GM12878 (cell line): ENCODE data around the gene CCDC83. TPM values are rescaled to one million over a fixed set of nuclear protein-coding genes. Genes with fewer than 3 reads are reported as not detected.

ENCODE experiments used
- ATAC-seq: fragments of 200-7000 bp; cut with Tn5 transposase; 3 replicates; pipeline ENCODE4 v1.9.1; 2020; ENCODE audit warnings: mild to moderate bottlenecking, moderate library complexity
- BruUV-seq: library from RNA; stranded (reverse); fragments of 400-500 nt; replicated peaks from 2 replicates; lab custom pipeline; 2021; lab: Mats Ljungman, UMichigan
- CTCF ChIA-PET: fragments of 300-600 bp; sonication (Branson Sonifier 250); formaldehyde crosslinking; extraction: SDS; loops from one replicate; lab custom pipeline; 2021; ENCODE audit warnings: inconsistent platforms; lab: Yijun Ruan, JAX
- POLR2A ChIA-PET: fragments of 350-600 bp; formaldehyde crosslinking; extraction: SDS; loops from one replicate; lab custom pipeline; 2021; ENCODE audit warnings: inconsistent platforms; lab: Charles Lee
- RAD21 ChIA-PET: fragments of 300-600 bp; sonication (Branson Sonifier 250); formaldehyde crosslinking; loops from one replicate; lab custom pipeline; 2023; ENCODE audit warnings: antibody characterized with exemption; ENCODE audit not compliant: unreplicated experiment; lab: Charles Lee
- SMC1A ChIA-PET: fragments of 300-600 bp; sonication (Branson Sonifier 250); formaldehyde crosslinking; loops from one replicate; lab custom pipeline; 2023; ENCODE audit not compliant: unreplicated experiment, uncharacterized antibody; lab: Charles Lee
- DNase-seq: peaks from one replicate; pipeline ENCODE4 v3.0.0-alpha.2; 2011; ENCODE audit warnings: low read depth, low spot score
- FAIRE-seq: peaks from 3 replicates; lab custom pipeline; 2011; peaks lifted over from hg19 to GRCh38; lab: Jason Lieb, UNC
- H2AFZ ChIP-seq: 2 replicates; pipeline ENCODE4 v1.6.0; 2011; ENCODE audit warnings: low read depth, low read length, control low read depth; ENCODE audit not compliant: control insufficient read depth
- H3K27ac ChIP-seq: 2 replicates; pipeline ENCODE4 v1.5.1; 2011; ENCODE audit warnings: control low read depth; ENCODE audit not compliant: control insufficient read depth, insufficient read depth
- H3K27me3 ChIP-seq, 2 experiments: replicated peaks in 1 of 2; 2 replicates each; pipeline versions ENCODE4 v1.6.0 to v1.6.1; 2011; ENCODE audit warnings: low read length in 1 of 2; ENCODE audit not compliant: control insufficient read depth in 2 of 2, insufficient read depth in 2 of 2
- H3K36me3 ChIP-seq, 2 experiments: 2 replicates each; pipeline ENCODE4 v1.5.1; 2011; ENCODE audit warnings: low read length in 1 of 2; ENCODE audit not compliant: control insufficient read depth in 2 of 2, insufficient read depth in 2 of 2
- H3K4me1 ChIP-seq: 2 replicates; pipeline ENCODE4 v1.6.1; 2011; ENCODE audit warnings: mild to moderate bottlenecking, low read length, moderate library complexity, mixed read lengths; ENCODE audit not compliant: control insufficient read depth, insufficient read depth
- H3K4me2 ChIP-seq: 2 replicates; pipeline ENCODE4 v1.6.0; 2011; ENCODE audit warnings: control low read depth; ENCODE audit not compliant: control insufficient read depth, insufficient read depth
- H3K4me3 ChIP-seq: fragments of 200-600 bp; sonication (generic); 2 replicates; pipeline ENCODE4 v1.5.1; 2016
- H3K79me2 ChIP-seq: 2 replicates; pipeline ENCODE4 v1.6.0; 2011; ENCODE audit warnings: low read length; ENCODE audit not compliant: control insufficient read depth, insufficient read depth
- H3K9ac ChIP-seq: 2 replicates; pipeline ENCODE4 v1.8.0; 2011; ENCODE audit warnings: low read length, control low read depth, mixed read lengths; ENCODE audit not compliant: control insufficient read depth, insufficient read depth
- H3K9me3 ChIP-seq: replicated peaks from 3 replicates; pipeline ENCODE4 v1.5.1; 2011; ENCODE audit warnings: mild to moderate bottlenecking, low read length; ENCODE audit not compliant: control insufficient read depth, insufficient read depth
- H4K20me1 ChIP-seq: 2 replicates; pipeline ENCODE4 v1.6.0; 2011; ENCODE audit not compliant: control insufficient read depth, insufficient read depth
- BHLHE40 ChIP-seq, 2 experiments: fragments of 450-650 bp in 1 of 2; IDR thresholded peaks; 2 replicates each; pipeline ENCODE4 v1.6.1; 2011 to 2017; ENCODE audit warnings: low read depth in 2 of 2, borderline replicate concordance in 1 of 2, improper control_type of control experiment in 1 of 2, low read length in 1 of 2, mild to moderate bottlenecking in 1 of 2
- HDAC2 ChIP-seq: fragments of 200-600 bp; sonication (generic); IDR thresholded peaks from 2 replicates; pipeline ENCODE4 v1.6.1; 2017
- HDGF ChIP-seq: fragments of 450-650 bp; IDR thresholded peaks from 2 replicates; pipeline ENCODE4 v1.6.1; 2016; ENCODE audit warnings: antibody characterized with exemption
- JUNB ChIP-seq: IDR thresholded peaks from 2 replicates; pipeline ENCODE4 v1.6.1; 2016; ENCODE audit warnings: antibody characterized with exemption, mild to moderate bottlenecking
- LARP7 ChIP-seq: fragments of 450-650 bp; IDR thresholded peaks from 2 replicates; pipeline ENCODE4 v1.6.1; 2017; ENCODE audit warnings: mild to moderate bottlenecking
- MEF2A ChIP-seq: IDR thresholded peaks from 2 replicates; pipeline ENCODE4 v1.6.1; 2011; ENCODE audit warnings: low read depth, mild to moderate bottlenecking, low read length, moderate library complexity; ENCODE audit not compliant: insufficient read depth
- MTA2 ChIP-seq: fragments of 450-650 bp; IDR thresholded peaks from 2 replicates; pipeline ENCODE4 v1.6.1; 2016; ENCODE audit warnings: low read depth, mild to moderate bottlenecking, moderate library complexity
- MYB ChIP-seq: fragments of 150-350 bp; IDR thresholded peaks from 2 replicates; pipeline ENCODE4 v1.6.1; 2014; ENCODE audit warnings: mild to moderate bottlenecking, low read depth, low read length, borderline replicate concordance
- PAX5 ChIP-seq: IDR thresholded peaks from 2 replicates; pipeline ENCODE4 v1.6.1; 2011; ENCODE audit warnings: low read depth, low read length, borderline replicate concordance
- SMARCA5 ChIP-seq: fragments of 450-650 bp; IDR thresholded peaks from 2 replicates; pipeline ENCODE4 v1.6.1; 2017; ENCODE audit warnings: mild to moderate bottlenecking
- ZNF207 ChIP-seq: fragments of 450-650 bp; IDR thresholded peaks from 2 replicates; pipeline ENCODE4 v1.6.1; 2014; ENCODE audit warnings: antibody characterized with exemption, mild to moderate bottlenecking, borderline replicate concordance
- WGBS: methylation state at CpG from one replicate; pipeline ENCODE4 v1.1.6; 2016; ENCODE audit warnings: low lambda C conversion rate; ENCODE audit not compliant: insufficient replicate concordance, insufficient coverage; ENCODE audit errors: missing lambda C conversion rate; 5-methylcytosine and 5-hydroxymethylcytosine counted together
- in situ Hi-C: fragments of 300-500 bp; cut with MboI; formaldehyde crosslinking; loops from 9 replicates; pipeline ENCODE4 v1.14.3; 2018; ENCODE audit warnings: mixed read lengths
- intact Hi-C: fragments of 100-400 bp; cut with micrococcal nuclease; formaldehyde crosslinking; loops from one replicate; pipeline ENCODE4 v1.14.2; 2022; ENCODE audit not compliant: unreplicated experiment
- polyA plus RNA-seq, 11 experiments: library from polyadenylated mRNA; depleted of rRNA in 4 of 11; unstranded in 6 of 11; stranded (reverse) in 5 of 11; fragments of >200 nt; fragmentation: Nextera tagmentation in 4 of 11; fragmentation: Illumina TruSeq in 1 of 11; extraction: Ambion mirVana in 4 of 11; extraction: Trizol in 1 of 11; gene quantifications; 1 replicate in 1 of 11; 2 replicates in 10 of 11; pipeline versions ENCODE4 v1.2.1 to v1.2.3, GENCODE V29; 2011 to 2016; ENCODE audit warnings: inconsistent platforms in 2 of 11, missing spikeins in 2 of 11, low read depth in 1 of 11
- total RNA-seq, 4 experiments: library from RNA; depleted of rRNA in 3 of 4; stranded (reverse); fragments of >200 nt in 3 of 4; fragmentation: Illumina TruSeq in 1 of 4; extraction: Trizol in 1 of 4; gene quantifications; 2 replicates each; pipeline versions ENCODE4 v1.2.1 to v1.2.3, GENCODE V29; 2013 to 2021
- TF ChIP-seq, protein P1 (sequence below): IDR thresholded peaks from 2 replicates; pipeline ENCODE4 v1.6.1; 2011; ENCODE audit warnings: low read depth, mild to moderate bottlenecking, low read length, moderate library complexity, borderline replicate concordance; ENCODE audit errors: extremely low read depth
- TF ChIP-seq, protein P2 (sequence below): IDR thresholded peaks from 2 replicates; pipeline ENCODE4 v1.6.1; 2012; ENCODE audit warnings: mild to moderate bottlenecking, low read depth, low read length

The CCDC83 gene
- total and polyA plus RNA-seq, 10 of the 15 experiments (the other 5 are each of a cell fraction or from before 2014, with no cell fraction given), result not detected

DNA sequence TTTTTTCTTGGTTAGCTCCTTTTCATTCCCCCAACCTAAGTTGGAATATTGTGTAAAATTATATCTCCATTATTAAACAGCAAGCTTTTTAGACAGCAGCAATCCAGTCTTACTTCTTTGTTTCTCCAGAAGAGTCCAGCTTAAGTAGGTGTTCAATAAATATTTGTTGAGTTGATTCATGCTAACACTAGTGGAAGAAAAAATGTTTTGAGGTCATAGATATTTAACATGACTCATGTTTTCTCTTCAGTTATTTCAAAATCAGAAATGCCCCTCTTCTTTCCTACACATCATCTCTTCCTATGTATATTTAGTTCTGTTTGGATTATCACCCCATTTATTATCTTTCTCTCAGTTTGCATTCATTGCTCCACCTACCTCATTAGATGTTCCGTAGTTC is 20.3 kb downstream of the CCDC83 start:
- ChIA-PET POLR2A (no interaction called here), CTCF (interaction anchor here (0.6 to 0.8 kb wide), 3 partner anchors 12 to 91 kb away, joined by 3 read pairs; no protein-coding TSS in a partner anchor), SMC1A (no interaction called here), RAD21 (interaction anchor here (0.9 kb wide), 1 partner anchor 20 kb away, joined by 3 read pairs; the partner anchor contains the start of gene CCDC83)
- ATAC-seq (no peak), FAIRE-seq (no peak), DNase-seq (no peak)
- Histone ChIP-seq H3K27ac (no peak overlapping the region), H4K20me1 (no peaks in the 10 kb centered on the region), H3K36me3 (no peaks in the 10 kb centered on the region), H3K4me2 (no peak overlapping the region), H3K27me3 (no peaks in the 10 kb centered on the region), H3K79me2 (no peaks in the 10 kb centered on the region), H3K4me1 (no peaks in the 10 kb centered on the region), H3K9ac (no peak overlapping the region), H3K9me3 (no peaks in the 10 kb centered on the region), H2AFZ (no peak overlapping the region), H3K4me3 (no peak overlapping the region)
- BruUV-seq, result no TSS peak
- TF ChIP-seq MTA2 (no peak), JUNB (no peak), BHLHE40 (IDR thresholded peaks at IDR 0.05; ENCODE audit: borderline replicate concordance in 1 of 2, low read depth in 2 of 2, low read length in 1 of 2) (no peak), HDAC2 (no peak), HDGF (no peak), LARP7 (no peak), ZNF207 (no peak), MEF2A (no peak), SMARCA5 (no peak), MYB (no peak), PAX5 (no peak)
- TF ChIP-seq, protein P1, sequence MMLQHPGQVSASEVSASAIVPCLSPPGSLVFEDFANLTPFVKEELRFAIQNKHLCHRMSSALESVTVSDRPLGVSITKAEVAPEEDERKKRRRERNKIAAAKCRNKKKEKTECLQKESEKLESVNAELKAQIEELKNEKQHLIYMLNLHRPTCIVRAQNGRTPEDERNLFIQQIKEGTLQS, result no peak
- TF ChIP-seq, protein P2, sequence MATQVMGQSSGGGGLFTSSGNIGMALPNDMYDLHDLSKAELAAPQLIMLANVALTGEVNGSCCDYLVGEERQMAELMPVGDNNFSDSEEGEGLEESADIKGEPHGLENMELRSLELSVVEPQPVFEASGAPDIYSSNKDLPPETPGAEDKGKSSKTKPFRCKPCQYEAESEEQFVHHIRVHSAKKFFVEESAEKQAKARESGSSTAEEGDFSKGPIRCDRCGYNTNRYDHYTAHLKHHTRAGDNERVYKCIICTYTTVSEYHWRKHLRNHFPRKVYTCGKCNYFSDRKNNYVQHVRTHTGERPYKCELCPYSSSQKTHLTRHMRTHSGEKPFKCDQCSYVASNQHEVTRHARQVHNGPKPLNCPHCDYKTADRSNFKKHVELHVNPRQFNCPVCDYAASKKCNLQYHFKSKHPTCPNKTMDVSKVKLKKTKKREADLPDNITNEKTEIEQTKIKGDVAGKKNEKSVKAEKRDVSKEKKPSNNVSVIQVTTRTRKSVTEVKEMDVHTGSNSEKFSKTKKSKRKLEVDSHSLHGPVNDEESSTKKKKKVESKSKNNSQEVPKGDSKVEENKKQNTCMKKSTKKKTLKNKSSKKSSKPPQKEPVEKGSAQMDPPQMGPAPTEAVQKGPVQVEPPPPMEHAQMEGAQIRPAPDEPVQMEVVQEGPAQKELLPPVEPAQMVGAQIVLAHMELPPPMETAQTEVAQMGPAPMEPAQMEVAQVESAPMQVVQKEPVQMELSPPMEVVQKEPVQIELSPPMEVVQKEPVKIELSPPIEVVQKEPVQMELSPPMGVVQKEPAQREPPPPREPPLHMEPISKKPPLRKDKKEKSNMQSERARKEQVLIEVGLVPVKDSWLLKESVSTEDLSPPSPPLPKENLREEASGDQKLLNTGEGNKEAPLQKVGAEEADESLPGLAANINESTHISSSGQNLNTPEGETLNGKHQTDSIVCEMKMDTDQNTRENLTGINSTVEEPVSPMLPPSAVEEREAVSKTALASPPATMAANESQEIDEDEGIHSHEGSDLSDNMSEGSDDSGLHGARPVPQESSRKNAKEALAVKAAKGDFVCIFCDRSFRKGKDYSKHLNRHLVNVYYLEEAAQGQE, result no peak
- 35% methylated on average over 1 of the region's 1 CpG for WGBS
- intact Hi-C loops, result no loop called here
- in situ Hi-C loops, result no loop called here
